ENCODE data around the gene ZNF593. TPM values are rescaled to one million over a fixed set of nuclear protein-coding genes. Genes with fewer than 3 reads are reported as not detected.
A peak's percentile ranks its signal among the peaks of the same experiment; 100 is the strongest.

Gene ZNF593
- total and polyA plus RNA-seq, 12 donors = 10.7 to 159 (median 19.1) TPM

- WGBS, 2 donors = 87% methylated on average over 4 of the region's 4 CpGs
- TF ChIP-seq, protein P1, sequence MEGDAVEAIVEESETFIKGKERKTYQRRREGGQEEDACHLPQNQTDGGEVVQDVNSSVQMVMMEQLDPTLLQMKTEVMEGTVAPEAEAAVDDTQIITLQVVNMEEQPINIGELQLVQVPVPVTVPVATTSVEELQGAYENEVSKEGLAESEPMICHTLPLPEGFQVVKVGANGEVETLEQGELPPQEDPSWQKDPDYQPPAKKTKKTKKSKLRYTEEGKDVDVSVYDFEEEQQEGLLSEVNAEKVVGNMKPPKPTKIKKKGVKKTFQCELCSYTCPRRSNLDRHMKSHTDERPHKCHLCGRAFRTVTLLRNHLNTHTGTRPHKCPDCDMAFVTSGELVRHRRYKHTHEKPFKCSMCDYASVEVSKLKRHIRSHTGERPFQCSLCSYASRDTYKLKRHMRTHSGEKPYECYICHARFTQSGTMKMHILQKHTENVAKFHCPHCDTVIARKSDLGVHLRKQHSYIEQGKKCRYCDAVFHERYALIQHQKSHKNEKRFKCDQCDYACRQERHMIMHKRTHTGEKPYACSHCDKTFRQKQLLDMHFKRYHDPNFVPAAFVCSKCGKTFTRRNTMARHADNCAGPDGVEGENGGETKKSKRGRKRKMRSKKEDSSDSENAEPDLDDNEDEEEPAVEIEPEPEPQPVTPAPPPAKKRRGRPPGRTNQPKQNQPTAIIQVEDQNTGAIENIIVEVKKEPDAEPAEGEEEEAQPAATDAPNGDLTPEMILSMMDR (IDR thresholded peaks at IDR 0.05) = no peak
- DNase-seq = no peak
- peaks cover 5 to 51% (median 30%) of the 10 kb centered on the region in 9 donors for H3K4me1 ChIP-seq
- intact Hi-C loops (cut with DNase I) = loop anchor here in 6 of 10 donors (1.0 to 10.0 kb wide), 5 partner anchors 59 to 158 kb away; partner anchors contain the start of gene CEP85 (in 5 of the 6)
- no peaks in the 10 kb centered on the region for H3K9me3 ChIP-seq
- H3K27ac ChIP-seq = no peak overlapping the region
- H3K4me3 ChIP-seq = no peak overlapping the region
- ATAC-seq = no peak
- peaks cover 0 to 26% (median 0%) of the 10 kb centered on the region in 7 donors for H3K27me3 ChIP-seq
- H3K36me3 ChIP-seq = peaks cover 0 to 13% (median 0%) of the 10 kb centered on the region in 9 donors
Measured at GRCh38 chr1:26166719-26167281, 2.9 kb upstream of the ZNF593 start.

GRCh38 chr1:26168410-26169197 is 1.1 kb upstream of the ZNF593 start, which contains the start of gene C1orf232:
TSS of gene C1orf232 (minus strand) at chr1:26168963. CDS start at chr1:26168499, 464 bp downstream.
- TF ChIP-seq, protein P1 (IDR thresholded peaks at IDR 0.05) = no peak
- Histone ChIP-seq H3K4me3 (peak within 1 kb of the TSS; percentile 63 to 100 (median 88)), H3K36me3 (peaks cover 0 to 8% (median 0%) of the 10 kb centered on the region in 9 donors), H3K27ac (peak within 1 kb of the TSS in 9 of 10 donors; percentile 79 to 89 (median 82)), H3K9me3 (no peaks in the 10 kb centered on the region), H3K27me3 (peaks cover 0 to 11% (median 0%) of the 10 kb centered on the region in 7 donors), H3K4me1 (peaks cover 5 to 42% (median 21%) of the 10 kb centered on the region in 9 donors)
- ATAC-seq = no peak
- no peak for DNase-seq
- intact Hi-C loops (cut with DNase I) = loop anchor here in 7 of 10 donors (2.0 to 10.0 kb wide), 8 partner anchors 56 to 156 kb away; partner anchors contain the start of genes CEP85 (in 6 of the 7) and PDIK1L (in 1 of the 7)
- 53 to 57% methylated on average over 5 of the region's 5 CpGs for WGBS, 2 donors

DNA sequence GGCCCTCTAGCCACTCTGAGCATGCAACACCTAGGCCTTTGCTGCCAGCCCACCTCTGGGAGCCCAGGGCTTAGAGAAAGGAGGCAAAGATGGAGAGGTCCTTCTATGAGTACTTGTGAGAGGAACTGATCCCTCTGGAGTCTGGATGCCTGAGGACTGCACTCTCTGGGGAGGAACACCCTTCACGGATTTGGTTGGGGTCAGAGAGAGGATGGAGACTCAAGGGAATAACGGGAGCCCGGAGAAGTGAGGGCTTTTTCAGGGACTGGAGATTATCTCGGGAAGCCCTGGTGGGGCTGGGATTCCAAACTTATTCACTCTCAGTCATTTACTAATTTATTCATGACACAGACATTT is 532 bp upstream of the ZNF593 start:
- Histone ChIP-seq H3K4me3 (peak overlapping the region in 8 of 10 donors; percentile 63 to 93 (median 83)), H3K27me3 (peaks cover 0 to 6% (median 0%) of the 10 kb centered on the region in 7 donors), H3K9me3 (no peaks in the 10 kb centered on the region), H3K4me1 (peaks cover 5 to 37% (median 18%) of the 10 kb centered on the region in 9 donors), H3K27ac (peak overlapping the region in 9 of 10 donors; percentile 79 to 89 (median 82)), H3K36me3 (peaks cover 0 to 8% (median 0%) of the 10 kb centered on the region in 9 donors)
- ATAC-seq (peak in 1 of 8 donors; percentile 2), DNase-seq (no peak)
- WGBS, 2 donors = 30 to 32% methylated on average over 4 of the region's 4 CpGs
- TF ChIP-seq, protein P1 (IDR thresholded peaks at IDR 0.05) = no peak
- intact Hi-C loops (cut with DNase I) = loop anchor here in 7 of 10 donors (2.0 to 10.0 kb wide), 8 partner anchors 56 to 156 kb away; partner anchors contain the start of genes CEP85 (in 6 of the 7) and PDIK1L (in 1 of the 7)

- Histone ChIP-seq H3K27me3 (no peaks in the 10 kb centered on the region), H3K4me3 (peak overlapping the region; percentile 63 to 100 (median 88)), H3K4me1 (peaks cover 5 to 30% (median 16%) of the 10 kb centered on the region in 9 donors), H3K9me3 (no peaks in the 10 kb centered on the region), H3K36me3 (peaks cover 0 to 8% (median 0%) of the 10 kb centered on the region in 9 donors), H3K27ac (peak overlapping the region in 8 of 10 donors; percentile 79 to 89 (median 84))
- DNase-seq (no peak), ATAC-seq (no peak)
- intact Hi-C loops (cut with DNase I) = loop anchor here in 4 of 10 donors (5.0 to 10.0 kb wide), 5 partner anchors 54 to 154 kb away; partner anchors contain the start of genes CD52 (in 1 of the 4) and CEP85 (in 1 of the 4)
- TF ChIP-seq, protein P1 (IDR thresholded peaks at IDR 0.05) = no peak
- 79 to 80% methylated on average over 9 of the region's 9 CpGs for whole genome bisulfite sequencing, 2 donors
Measured at GRCh38 chr1:26170472-26170821, 739 bp downstream of the ZNF593 start.
